Activated T-helper 17 cell treated with anti-CD3 and anti-CD28 coated beads, Interleukin-2, amount 50 U/mL, for 72 hours (primary cell): ENCODE results near the gene SLC18A3. TPM values are rescaled to one million over a fixed set of nuclear protein-coding genes. Genes with fewer than 3 reads are reported as not detected.

Experiments
- ATAC-seq: fragments of 150-1000 bp; cut with Tn5 transposase; replicated peaks from 2 replicates; pipeline ENCODE4 v1.10.0; 2021; ENCODE audit warnings: mild to moderate bottlenecking, moderate library complexity
- H3K27ac Mint-ChIP-seq: one replicate; pipeline ENCODE4 v1.8.0; 2022; ENCODE audit warnings: mixed read lengths
- H3K27me3 Mint-ChIP-seq: one replicate; pipeline ENCODE4 v1.8.0; 2022; ENCODE audit warnings: mixed read lengths
- H3K36me3 Mint-ChIP-seq: one replicate; pipeline ENCODE4 v1.8.0; 2022; ENCODE audit warnings: low read depth, mild to moderate bottlenecking, mixed read lengths
- H3K4me1 Mint-ChIP-seq: one replicate; pipeline ENCODE4 v1.8.0; 2022; ENCODE audit warnings: mixed read lengths
- H3K4me3 Mint-ChIP-seq: one replicate; pipeline ENCODE4 v1.8.0; 2022; ENCODE audit warnings: mild to moderate bottlenecking, mixed read lengths
- H3K9me3 Mint-ChIP-seq: one replicate; pipeline ENCODE4 v1.8.0; 2022; ENCODE audit warnings: mixed read lengths
- total RNA-seq, 2 donors: library from RNA; stranded (reverse); gene quantifications; one replicate each; pipeline ENCODE4 v1.2.3, GENCODE V29; 2022

SLC18A3 gene
- total RNA-seq, 2 donors from 2014 or later = not detected

DNA sequence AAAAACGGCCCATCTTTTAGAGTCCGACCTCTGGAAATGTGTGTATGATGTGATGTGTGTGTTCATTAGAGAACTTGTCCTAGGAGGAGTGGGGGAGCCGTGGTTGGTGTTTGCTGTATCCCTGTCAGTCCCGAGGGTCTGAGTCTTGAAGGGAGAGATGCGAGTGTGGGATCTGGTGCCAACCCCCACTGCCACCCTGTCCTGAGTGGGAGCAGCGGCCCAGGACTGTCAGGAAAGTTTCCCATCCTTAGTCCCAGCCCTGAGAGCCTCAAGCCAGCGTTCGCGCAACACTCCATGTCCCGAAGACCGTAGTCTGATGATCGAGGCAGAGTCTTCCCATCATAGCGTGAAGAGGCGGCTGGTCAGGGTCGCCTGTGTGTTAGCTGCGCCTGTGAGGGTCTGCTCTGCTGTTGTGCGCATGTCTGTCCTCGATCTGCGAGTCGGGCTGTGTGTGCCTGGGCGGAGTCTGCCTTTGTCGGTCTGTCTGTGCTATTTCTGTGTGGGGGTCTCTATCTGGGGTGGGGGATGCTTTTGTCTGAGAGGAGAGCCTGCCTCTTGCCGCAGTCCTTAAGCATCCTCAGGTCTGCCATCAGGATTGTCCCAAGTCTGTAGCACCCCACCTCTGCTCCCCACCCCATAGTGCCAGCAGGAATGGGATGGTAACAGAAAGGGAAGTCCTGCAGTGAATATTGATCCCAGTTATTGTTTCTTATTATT lies 3.2 kb downstream of the SLC18A3 start:
- peaks cover 15% of the 10 kb centered on the region for H3K36me3 Mint-ChIP-seq
- H3K27ac Mint-ChIP-seq = no peak overlapping the region
- H3K27me3 Mint-ChIP-seq = peaks cover 64% of the 10 kb centered on the region
- peaks cover 4% of the 10 kb centered on the region for H3K4me1 Mint-ChIP-seq
- ATAC-seq = no peak
- H3K9me3 Mint-ChIP-seq = no peaks in the 10 kb centered on the region
- H3K4me3 Mint-ChIP-seq = no peak overlapping the region

DNA sequence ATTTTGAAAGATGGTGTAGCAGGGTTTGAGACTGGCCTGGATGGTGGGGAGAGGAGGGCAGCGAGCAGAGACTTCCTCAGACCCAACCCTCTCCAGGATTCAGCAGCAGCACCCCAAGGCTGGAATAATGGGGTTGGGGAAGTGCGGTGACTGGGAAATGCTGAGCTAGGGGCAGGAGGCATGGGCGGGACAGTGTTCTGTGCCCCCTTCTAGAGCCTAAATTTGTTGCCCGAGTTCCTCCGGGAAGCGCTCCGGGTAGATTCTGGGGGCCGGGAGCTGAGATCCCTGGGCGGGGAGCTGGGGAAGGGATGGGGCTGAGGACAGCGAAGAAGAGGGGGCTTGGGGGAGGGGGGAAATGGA lies 3.8 kb downstream of the SLC18A3 start, which contains the start of gene CHAT:
Gene CHAT (plus strand): TSS at position 156 of the 360 bp plus-strand sequence. CDS start 153 bp downstream, at position 309.
- H3K9me3 Mint-ChIP-seq = no peaks in the 10 kb centered on the region
- H3K4me3 Mint-ChIP-seq = no peak within 1 kb of the TSS
- peaks cover 4% of the 10 kb centered on the region for H3K4me1 Mint-ChIP-seq
- H3K27ac Mint-ChIP-seq = no peak within 1 kb of the TSS
- H3K36me3 Mint-ChIP-seq = peaks cover 15% of the 10 kb centered on the region
- no peak for ATAC-seq
- peaks cover 61% of the 10 kb centered on the region for H3K27me3 Mint-ChIP-seq

DNA sequence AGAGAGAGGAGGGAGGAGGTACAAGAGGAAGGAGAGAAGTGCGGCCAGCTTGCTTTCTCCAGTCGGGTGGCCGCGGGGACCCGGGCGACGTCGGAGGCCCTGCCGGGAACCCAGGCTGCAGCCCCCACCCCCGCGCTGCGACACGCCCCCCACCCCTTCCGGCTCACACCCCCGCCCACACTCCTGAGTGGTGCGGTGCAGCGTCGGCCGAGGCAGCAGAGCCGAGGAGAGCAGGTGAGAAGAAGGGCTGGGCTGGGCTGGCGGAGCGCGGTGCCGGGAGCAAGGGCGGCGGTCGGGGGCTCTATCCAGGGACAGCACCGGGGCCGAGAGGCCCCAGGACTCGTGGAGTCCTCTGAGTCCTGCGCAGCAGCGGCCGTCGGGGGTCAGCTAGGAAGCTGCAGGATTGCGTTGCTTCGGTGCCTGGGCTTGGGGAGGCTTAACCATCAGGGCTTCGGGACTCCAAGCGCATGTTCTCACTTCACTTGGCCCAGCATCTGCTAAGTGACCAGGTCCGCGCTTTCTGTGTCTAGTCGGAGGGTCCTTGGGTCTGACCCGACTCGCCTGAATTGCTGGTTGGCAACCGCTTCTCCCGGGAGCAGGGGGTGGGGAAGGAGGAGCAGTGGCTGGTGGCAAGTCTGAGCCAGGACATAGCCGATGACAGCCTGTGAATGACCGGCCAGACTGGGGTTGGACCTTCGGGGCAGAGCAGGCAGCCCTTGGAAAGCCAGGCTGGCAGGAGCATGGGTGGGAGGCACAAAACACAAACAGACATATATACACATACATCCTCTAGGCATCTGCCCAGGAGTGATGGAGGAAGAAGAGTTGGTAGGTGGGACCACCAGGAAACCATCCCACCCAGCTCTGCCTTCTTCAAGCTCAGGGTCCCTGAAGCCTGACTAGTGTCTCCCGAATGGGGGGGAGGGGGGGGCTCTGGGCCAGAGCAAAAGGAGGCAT lies 4.4 kb downstream of the SLC18A3 start:
- Mint-ChIP-seq H3K4me1 (peaks cover 4% of the 10 kb centered on the region), H3K9me3 (no peaks in the 10 kb centered on the region), H3K27me3 (peaks cover 65% of the 10 kb centered on the region), H3K36me3 (peaks cover 15% of the 10 kb centered on the region), H3K4me3 (no peak overlapping the region), H3K27ac (no peak overlapping the region)
- ATAC-seq = no peak

DNA sequence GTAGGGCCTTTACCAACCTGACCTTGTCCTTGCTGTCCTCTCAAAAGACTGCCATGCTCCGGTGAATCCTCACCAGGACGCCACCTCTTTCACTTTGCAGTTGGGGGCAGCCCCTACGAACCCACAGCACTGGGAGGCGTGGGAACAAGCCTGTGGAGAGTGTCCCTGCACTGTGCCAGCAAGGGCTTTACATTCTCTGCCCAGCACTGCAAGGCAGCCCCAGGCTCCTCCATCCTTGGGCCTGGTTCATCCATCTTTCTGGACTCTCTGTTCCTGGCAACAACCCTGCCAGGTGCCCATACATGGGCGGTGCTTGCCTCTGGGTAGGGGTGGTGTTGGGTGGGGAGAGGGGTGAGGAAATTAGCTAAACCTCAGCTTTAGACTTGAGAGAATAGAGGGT lies 5.1 kb downstream of the SLC18A3 start:
- peaks cover 71% of the 10 kb centered on the region for H3K27me3 Mint-ChIP-seq
- peaks cover 8% of the 10 kb centered on the region for H3K4me1 Mint-ChIP-seq
- no peak overlapping the region for H3K4me3 Mint-ChIP-seq
- H3K27ac Mint-ChIP-seq = no peak overlapping the region
- H3K36me3 Mint-ChIP-seq = peaks cover 15% of the 10 kb centered on the region
- H3K9me3 Mint-ChIP-seq = no peaks in the 10 kb centered on the region
- no peak for ATAC-seq

DNA sequence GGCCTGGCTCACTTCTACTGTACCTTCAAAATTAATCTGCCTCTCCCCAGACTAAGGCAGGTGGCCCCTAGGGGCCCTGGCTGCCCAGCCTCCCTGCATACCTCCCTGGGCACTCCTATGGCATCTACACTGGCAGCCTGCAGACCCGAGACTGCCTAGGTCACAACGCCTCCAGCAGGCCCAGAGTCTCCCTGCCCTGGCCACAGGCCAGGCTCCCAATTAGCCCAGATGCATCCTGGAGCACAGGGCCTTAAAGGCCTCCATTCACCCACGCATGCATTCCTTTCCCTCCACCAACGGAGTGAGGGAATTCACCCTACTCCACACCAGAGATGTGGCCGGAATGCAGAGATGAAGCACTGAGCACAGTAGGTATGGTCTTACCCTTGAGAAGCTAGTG lies 5.6 kb downstream of the SLC18A3 start:
- Mint-ChIP-seq H3K36me3 (peaks cover 15% of the 10 kb centered on the region), H3K9me3 (no peaks in the 10 kb centered on the region), H3K27ac (no peak overlapping the region), H3K4me3 (no peak overlapping the region), H3K27me3 (peaks cover 71% of the 10 kb centered on the region), H3K4me1 (peaks cover 8% of the 10 kb centered on the region)
- peak; percentile 9 for ATAC-seq

DNA sequence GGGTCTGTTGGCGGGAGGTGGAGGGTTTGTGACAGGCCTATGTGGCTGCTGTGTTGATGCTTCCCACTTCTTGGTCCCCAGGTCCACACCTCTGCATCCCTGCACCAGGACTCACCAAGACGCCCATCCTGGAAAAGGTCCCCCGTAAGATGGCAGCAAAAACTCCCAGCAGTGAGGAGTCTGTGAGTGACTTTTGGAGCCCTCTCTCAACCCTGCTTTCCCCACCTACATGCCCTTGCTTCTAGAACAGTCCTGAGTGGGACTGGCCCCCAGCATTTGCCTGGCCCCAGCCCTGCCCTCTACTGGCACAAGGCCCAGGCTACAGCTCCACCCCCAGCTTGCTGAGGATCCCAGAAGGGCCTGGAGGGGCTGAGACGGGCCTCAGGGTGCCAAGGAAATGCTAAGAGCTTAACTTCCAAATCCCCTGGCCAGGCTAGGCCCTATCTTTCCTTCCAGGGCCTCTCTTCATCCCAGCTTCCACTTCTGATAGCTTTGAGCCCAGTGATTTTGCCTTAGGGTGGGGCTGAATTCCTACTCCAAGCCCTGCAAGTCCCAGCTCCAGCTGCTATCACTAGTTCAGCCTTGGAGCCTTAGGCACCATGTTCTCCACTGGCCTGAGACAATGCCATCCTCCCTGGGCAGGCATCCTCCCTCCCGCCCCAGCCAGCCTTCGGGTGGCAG lies 6.5 kb downstream of the SLC18A3 start:
- H3K4me1 Mint-ChIP-seq = peaks cover 8% of the 10 kb centered on the region
- H3K9me3 Mint-ChIP-seq = no peaks in the 10 kb centered on the region
- H3K27ac Mint-ChIP-seq = no peak overlapping the region
- no peak overlapping the region for H3K4me3 Mint-ChIP-seq
- no peak for ATAC-seq
- peaks cover 15% of the 10 kb centered on the region for H3K36me3 Mint-ChIP-seq
- H3K27me3 Mint-ChIP-seq = peaks cover 67% of the 10 kb centered on the region

DNA sequence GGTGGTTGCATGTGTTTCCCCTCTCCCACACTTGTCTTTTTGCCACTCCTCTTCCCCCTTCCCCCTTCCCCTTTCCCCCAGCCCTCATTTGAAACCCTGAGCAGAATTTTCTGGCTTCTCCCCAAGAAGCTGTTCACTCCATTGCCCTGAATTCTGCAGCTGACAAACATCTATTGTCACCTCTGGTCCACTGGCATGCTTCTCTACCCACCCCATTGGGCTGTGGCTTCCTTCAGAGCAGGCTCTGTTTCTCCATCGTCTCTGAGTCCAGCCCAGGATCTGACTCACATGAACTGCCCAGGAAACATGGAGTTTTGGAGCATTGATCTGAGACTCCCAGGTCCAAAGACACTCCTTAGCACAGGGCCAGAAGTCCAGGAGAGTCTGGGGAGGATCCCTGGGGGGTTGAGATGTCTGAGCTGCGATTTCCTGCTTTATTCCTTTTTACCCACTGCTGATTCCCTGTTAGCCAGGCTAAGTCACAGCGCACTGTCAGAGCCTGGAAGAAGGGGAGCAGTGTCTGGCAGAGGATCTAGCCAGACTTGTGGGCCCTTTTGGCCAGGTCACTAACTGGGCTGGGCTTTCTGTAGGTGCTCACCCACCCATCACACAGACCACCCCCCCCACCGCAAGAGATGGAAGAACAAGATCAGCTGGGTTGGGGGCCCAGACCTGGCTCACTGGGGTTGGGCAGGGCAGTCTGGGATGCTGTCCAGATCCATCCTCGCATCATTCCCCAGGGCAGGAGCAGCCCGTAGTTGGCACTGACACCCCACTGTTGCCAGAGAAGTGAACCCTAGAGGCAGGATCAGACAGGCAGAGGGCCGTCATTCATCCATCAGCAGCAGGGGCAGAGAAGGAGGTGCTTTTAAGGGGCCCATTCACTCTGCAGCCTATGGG lies 7.3 kb downstream of the SLC18A3 start:
- Mint-ChIP-seq H3K27ac (no peak overlapping the region), H3K9me3 (no peaks in the 10 kb centered on the region), H3K36me3 (peaks cover 7% of the 10 kb centered on the region), H3K4me1 (peaks cover 6% of the 10 kb centered on the region), H3K27me3 (peaks cover 59% of the 10 kb centered on the region), H3K4me3 (no peak overlapping the region)
- ATAC-seq = no peak

DNA sequence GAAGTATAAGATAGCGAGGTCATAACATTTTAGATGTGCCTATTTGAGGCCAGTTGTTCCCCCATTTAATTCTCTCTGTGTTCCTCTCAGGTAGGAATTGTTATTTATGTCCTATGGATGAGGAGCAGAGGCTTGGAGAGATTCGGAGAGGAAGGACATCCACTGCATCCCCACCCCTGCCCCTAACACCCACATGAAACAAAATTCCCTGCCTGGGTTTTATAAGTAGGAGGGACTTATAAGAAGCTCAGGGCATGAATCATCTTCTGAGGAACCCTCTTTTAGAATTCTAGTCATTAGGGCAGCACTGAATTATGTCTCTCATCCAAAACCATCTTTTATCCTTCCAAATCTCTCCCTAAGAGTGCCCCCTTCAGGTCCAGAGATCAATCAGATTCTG lies 8.7 kb downstream of the SLC18A3 start:
- H3K4me1 Mint-ChIP-seq = peaks cover 8% of the 10 kb centered on the region
- no peak overlapping the region for H3K4me3 Mint-ChIP-seq

DNA sequence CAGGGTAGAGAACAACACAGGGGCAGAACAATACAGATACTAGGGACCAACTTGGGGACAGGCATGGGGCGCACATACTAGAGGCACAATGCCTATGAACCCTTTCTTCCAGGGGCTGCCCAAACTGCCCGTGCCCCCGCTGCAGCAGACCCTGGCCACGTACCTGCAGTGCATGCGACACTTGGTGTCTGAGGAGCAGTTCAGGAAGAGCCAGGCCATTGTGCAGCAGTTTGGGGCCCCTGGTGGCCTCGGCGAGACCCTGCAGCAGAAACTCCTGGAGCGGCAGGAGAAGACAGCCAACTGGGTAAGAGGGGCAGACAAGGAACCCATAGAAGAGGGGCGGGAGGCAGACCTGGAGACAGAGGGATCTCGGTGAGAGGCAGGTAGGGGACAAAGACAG lies 9.5 kb downstream of the SLC18A3 start:
- Mint-ChIP-seq H3K4me1 (peaks cover 9% of the 10 kb centered on the region), H3K4me3 (no peak overlapping the region), H3K36me3 (no peaks in the 10 kb centered on the region), H3K9me3 (no peaks in the 10 kb centered on the region), H3K27me3 (peaks cover 49% of the 10 kb centered on the region), H3K27ac (no peak overlapping the region)
- ATAC-seq = no peak

More for the DNA sequence above, 8.7 kb downstream of the SLC18A3 start:
- no peak overlapping the region for H3K27ac Mint-ChIP-seq
- no peaks in the 10 kb centered on the region for H3K36me3 Mint-ChIP-seq
- H3K27me3 Mint-ChIP-seq = peaks cover 49% of the 10 kb centered on the region
- H3K9me3 Mint-ChIP-seq = no peaks in the 10 kb centered on the region
- ATAC-seq = no peak

DNA sequence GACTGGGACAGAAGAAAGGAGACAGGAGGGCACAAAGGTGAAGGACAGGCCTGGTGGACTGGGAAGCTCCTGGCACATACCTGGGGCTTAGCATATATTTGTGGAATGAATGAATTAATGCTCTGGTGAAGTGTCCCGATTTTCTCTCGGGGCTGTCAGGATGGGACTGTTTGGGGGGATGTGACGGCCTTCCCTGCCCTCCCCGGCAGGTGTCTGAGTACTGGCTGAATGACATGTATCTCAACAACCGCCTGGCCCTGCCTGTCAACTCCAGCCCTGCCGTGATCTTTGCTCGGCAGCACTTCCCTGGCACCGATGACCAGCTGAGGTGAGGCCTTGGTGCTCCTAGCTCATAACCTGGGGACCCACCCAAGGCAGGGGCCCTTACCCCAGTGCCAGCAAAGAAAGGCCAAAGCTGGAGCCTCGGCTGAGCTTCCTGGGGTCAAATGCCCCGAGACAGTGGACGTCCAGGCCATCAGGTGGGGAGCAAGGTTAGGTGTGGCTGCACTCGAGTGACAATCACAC lies 10.2 kb downstream of the SLC18A3 start:
- Mint-ChIP-seq H3K4me3 (no peak overlapping the region), H3K36me3 (no peaks in the 10 kb centered on the region), H3K27me3 (peaks cover 49% of the 10 kb centered on the region), H3K9me3 (no peaks in the 10 kb centered on the region), H3K4me1 (peaks cover 9% of the 10 kb centered on the region), H3K27ac (no peak overlapping the region)
- no peak for ATAC-seq

DNA sequence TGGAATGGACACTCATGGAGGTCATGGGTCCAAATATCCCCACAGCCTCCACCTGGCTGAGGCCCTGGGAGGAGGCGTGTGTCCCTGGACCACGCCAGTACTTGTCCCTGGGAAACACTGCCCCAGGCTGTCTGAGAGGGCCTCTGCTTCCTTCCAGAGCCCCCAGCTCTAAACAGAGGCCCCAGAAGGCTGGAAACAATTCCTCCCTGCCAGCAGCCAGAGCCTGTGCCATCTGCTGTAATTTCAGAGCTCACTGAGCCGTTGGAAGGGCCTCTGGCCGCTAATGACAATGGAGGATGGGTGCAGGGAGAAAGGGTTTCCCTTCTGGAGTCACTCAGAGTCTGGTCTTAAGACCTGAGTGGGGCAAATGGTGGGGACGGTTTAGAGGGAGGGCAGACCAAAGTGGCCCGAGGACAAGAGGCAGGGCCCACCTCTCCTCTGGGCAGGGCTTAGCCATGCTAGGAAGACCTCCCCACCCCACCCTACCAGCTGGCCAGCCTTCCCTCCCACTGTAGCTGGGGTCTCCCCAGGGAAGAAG lies 10.8 kb downstream of the SLC18A3 start:
- peaks cover 43% of the 10 kb centered on the region for H3K27me3 Mint-ChIP-seq
- no peak overlapping the region for H3K27ac Mint-ChIP-seq
- H3K4me3 Mint-ChIP-seq = no peak overlapping the region
- no peaks in the 10 kb centered on the region for H3K9me3 Mint-ChIP-seq
- no peaks in the 10 kb centered on the region for H3K36me3 Mint-ChIP-seq
- ATAC-seq = no peak
- peaks cover 9% of the 10 kb centered on the region for H3K4me1 Mint-ChIP-seq

DNA sequence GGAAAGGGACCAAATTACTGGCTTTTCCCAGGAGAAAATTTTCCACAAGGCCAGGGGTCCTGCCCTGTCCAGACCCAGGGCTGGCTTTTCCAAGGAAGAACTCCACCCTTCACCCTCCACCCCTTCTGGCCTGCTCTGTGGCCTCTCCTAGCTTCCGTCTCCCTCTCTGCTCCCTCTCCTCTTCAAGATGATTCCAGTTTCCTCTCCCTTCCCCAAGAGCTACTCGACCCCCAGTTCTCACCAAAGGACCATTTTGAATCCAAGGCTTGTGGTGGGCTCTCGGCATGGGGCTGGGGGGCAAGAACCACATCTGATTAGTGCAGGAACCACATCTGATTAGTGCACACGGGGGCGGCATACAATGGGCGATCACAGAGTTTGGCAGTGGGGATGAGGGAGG lies 11.5 kb downstream of the SLC18A3 start:
- no peaks in the 10 kb centered on the region for H3K9me3 Mint-ChIP-seq
- no peaks in the 10 kb centered on the region for H3K36me3 Mint-ChIP-seq
- no peak overlapping the region for H3K4me3 Mint-ChIP-seq
- peaks cover 41% of the 10 kb centered on the region for H3K27me3 Mint-ChIP-seq
- H3K4me1 Mint-ChIP-seq = peaks cover 9% of the 10 kb centered on the region
- no peak overlapping the region for H3K27ac Mint-ChIP-seq
- no peak for ATAC-seq
